ENCODE data around the gene GZMM. TPM values are rescaled to one million over a fixed set of nuclear protein-coding genes. Genes with fewer than 3 reads are reported as not detected.
A peak's percentile ranks its signal among the peaks of the same experiment; 100 is the strongest.

The GZMM gene
- total and polyA plus RNA-seq, 2 of the 13 experiments (the other 11 are each of a cell fraction or from before 2014, with no cell fraction given) = 0.07 TPM; not detected in 1

DNA sequence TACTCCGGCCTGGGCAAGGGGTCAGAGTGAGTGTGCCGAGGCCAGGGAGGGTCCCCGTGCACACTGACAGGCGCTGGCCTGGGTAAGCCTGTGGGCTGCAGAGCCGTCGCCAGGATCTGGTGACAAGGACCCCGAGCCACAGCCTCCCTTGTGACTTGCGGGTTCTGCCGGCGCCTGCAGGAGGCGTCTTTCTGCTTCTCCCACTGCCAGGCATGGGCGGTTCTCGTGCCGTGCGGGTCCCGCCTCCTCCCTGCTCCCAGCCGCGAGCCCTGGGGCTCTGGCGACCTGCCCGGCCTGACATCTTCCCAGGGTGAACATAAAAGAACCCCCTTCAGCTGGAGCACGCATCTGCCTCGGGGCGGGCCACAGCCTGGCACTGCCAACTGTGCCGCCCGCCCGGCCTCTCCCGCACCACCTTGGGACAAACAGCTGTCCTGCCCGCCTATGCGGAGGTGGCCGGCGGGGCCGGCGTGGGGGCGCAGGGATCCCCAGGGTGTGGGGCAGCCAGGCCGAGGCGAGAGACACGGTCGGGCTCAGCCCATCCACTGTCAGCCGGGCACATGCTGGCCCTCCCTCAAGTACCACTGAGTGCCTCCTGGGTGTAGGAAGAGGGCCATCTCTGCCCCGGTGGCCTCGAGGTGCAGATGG is 44.4 kb downstream of the GZMM start (continued):
- TF ChIP-seq, protein P1, sequence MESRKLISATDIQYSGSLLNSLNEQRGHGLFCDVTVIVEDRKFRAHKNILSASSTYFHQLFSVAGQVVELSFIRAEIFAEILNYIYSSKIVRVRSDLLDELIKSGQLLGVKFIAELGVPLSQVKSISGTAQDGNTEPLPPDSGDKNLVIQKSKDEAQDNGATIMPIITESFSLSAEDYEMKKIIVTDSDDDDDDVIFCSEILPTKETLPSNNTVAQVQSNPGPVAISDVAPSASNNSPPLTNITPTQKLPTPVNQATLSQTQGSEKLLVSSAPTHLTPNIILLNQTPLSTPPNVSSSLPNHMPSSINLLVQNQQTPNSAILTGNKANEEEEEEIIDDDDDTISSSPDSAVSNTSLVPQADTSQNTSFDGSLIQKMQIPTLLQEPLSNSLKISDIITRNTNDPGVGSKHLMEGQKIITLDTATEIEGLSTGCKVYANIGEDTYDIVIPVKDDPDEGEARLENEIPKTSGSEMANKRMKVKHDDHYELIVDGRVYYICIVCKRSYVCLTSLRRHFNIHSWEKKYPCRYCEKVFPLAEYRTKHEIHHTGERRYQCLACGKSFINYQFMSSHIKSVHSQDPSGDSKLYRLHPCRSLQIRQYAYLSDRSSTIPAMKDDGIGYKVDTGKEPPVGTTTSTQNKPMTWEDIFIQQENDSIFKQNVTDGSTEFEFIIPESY (CRISPR knock-in tag; IDR thresholded peaks at IDR 0.05) = peak; percentile 7; the same call in 1 of the 2 replicates
- TF ChIP-seq, protein P2, sequence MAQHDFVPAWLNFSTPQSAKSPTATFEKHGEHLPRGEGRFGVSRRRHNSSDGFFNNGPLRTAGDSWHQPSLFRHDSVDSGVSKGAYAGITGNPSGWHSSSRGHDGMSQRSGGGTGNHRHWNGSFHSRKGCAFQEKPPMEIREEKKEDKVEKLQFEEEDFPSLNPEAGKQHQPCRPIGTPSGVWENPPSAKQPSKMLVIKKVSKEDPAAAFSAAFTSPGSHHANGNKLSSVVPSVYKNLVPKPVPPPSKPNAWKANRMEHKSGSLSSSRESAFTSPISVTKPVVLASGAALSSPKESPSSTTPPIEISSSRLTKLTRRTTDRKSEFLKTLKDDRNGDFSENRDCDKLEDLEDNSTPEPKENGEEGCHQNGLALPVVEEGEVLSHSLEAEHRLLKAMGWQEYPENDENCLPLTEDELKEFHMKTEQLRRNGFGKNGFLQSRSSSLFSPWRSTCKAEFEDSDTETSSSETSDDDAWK (CRISPR knock-in tag; IDR thresholded peaks at IDR 0.05) = no peak
- TF ChIP-seq, protein P3, sequence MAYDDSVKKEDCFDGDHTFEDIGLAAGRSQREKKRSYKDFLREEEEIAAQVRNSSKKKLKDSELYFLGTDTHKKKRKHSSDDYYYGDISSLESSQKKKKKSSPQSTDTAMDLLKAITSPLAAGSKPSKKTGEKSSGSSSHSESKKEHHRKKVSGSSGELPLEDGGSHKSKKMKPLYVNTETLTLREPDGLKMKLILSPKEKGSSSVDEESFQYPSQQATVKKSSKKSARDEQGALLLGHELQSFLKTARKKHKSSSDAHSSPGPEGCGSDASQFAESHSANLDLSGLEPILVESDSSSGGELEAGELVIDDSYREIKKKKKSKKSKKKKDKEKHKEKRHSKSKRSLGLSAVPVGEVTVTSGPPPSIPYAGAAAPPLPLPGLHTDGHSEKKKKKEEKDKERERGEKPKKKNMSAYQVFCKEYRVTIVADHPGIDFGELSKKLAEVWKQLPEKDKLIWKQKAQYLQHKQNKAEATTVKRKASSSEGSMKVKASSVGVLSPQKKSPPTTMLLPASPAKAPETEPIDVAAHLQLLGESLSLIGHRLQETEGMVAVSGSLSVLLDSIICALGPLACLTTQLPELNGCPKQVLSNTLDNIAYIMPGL (CRISPR knock-in tag; IDR thresholded peaks at IDR 0.05; ENCODE audit: borderline replicate concordance in 1 of 2, low read depth in 1 of 2) = peak in 1 of 2 experiments; percentile 69; a peak in 1 of 4 replicates
- TF ChIP-seq, protein P4, sequence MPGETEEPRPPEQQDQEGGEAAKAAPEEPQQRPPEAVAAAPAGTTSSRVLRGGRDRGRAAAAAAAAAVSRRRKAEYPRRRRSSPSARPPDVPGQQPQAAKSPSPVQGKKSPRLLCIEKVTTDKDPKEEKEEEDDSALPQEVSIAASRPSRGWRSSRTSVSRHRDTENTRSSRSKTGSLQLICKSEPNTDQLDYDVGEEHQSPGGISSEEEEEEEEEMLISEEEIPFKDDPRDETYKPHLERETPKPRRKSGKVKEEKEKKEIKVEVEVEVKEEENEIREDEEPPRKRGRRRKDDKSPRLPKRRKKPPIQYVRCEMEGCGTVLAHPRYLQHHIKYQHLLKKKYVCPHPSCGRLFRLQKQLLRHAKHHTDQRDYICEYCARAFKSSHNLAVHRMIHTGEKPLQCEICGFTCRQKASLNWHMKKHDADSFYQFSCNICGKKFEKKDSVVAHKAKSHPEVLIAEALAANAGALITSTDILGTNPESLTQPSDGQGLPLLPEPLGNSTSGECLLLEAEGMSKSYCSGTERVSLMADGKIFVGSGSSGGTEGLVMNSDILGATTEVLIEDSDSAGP (CRISPR knock-in tag; IDR thresholded peaks at IDR 0.05; ENCODE audit: borderline replicate concordance) = peak; percentile 34; the same call in 1 of the 2 replicates
- TF ChIP-seq, protein P5, sequence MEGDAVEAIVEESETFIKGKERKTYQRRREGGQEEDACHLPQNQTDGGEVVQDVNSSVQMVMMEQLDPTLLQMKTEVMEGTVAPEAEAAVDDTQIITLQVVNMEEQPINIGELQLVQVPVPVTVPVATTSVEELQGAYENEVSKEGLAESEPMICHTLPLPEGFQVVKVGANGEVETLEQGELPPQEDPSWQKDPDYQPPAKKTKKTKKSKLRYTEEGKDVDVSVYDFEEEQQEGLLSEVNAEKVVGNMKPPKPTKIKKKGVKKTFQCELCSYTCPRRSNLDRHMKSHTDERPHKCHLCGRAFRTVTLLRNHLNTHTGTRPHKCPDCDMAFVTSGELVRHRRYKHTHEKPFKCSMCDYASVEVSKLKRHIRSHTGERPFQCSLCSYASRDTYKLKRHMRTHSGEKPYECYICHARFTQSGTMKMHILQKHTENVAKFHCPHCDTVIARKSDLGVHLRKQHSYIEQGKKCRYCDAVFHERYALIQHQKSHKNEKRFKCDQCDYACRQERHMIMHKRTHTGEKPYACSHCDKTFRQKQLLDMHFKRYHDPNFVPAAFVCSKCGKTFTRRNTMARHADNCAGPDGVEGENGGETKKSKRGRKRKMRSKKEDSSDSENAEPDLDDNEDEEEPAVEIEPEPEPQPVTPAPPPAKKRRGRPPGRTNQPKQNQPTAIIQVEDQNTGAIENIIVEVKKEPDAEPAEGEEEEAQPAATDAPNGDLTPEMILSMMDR (CRISPR knock-in tag; IDR thresholded peaks at IDR 0.05) = peak; percentile 78
- no peak for TF ChIP-seq SRSF1 (optimal IDR thresholded peaks at IDR 0.05; ENCODE audit: low read depth, low read length)
- TF ChIP-seq SP1 (IDR thresholded peaks at IDR 0.05) = no peak
- peak; percentile 50 for TF ChIP-seq SP1 (CRISPR knock-in tag; IDR thresholded peaks at IDR 0.05)
- no peak for TF ChIP-seq ZNF883 (CRISPR knock-in tag; IDR thresholded peaks at IDR 0.05; ENCODE audit: not compliant biosample characterization)
- 0 out of 2 replicates have a peak, but pooled peaks have one; percentile 25 for TF ChIP-seq KDM3A (CRISPR knock-in tag; IDR thresholded peaks at IDR 0.05; ENCODE audit: low read depth)
- 0 out of 2 replicates have a peak, but pooled peaks have one; percentile 15 for TF ChIP-seq TBX2 (CRISPR knock-in tag; IDR thresholded peaks at IDR 0.05; ENCODE audit: borderline replicate concordance)
- TF ChIP-seq, protein P6, sequence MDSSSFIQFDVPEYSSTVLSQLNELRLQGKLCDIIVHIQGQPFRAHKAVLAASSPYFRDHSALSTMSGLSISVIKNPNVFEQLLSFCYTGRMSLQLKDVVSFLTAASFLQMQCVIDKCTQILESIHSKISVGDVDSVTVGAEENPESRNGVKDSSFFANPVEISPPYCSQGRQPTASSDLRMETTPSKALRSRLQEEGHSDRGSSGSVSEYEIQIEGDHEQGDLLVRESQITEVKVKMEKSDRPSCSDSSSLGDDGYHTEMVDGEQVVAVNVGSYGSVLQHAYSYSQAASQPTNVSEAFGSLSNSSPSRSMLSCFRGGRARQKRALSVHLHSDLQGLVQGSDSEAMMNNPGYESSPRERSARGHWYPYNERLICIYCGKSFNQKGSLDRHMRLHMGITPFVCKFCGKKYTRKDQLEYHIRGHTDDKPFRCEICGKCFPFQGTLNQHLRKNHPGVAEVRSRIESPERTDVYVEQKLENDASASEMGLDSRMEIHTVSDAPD (CRISPR knock-in tag; IDR thresholded peaks at IDR 0.05) = 0 out of 2 replicates have a peak, but pooled peaks have one; percentile 36
- TF ChIP-seq EP300 (IDR thresholded peaks at IDR 0.05; ENCODE audit: low read depth in 2 of 2, low read length in 2 of 2) = no peak
- 0 out of 2 replicates have a peak, but pooled peaks have one; percentile 12 for TF ChIP-seq EP300 (CRISPR knock-in tag; IDR thresholded peaks at IDR 0.05; ENCODE audit: borderline replicate concordance)

All from HepG2 (cell line).